Smooth muscle cell (in vitro differentiated cells): ENCODE data around the gene ITIH4. TPM values are rescaled to one million over a fixed set of nuclear protein-coding genes. Genes with fewer than 3 reads are reported as not detected.

Experiments
- DNase-seq: peaks from one replicate; lab custom pipeline; 2025; ENCODE audit not compliant: unreplicated experiment; lab: John Stamatoyannopoulos, UW
- H2AFZ ChIP-seq: fragments of 200-600 bp; sonication (generic); 2 replicates; pipeline ENCODE4 v1.6.0; 2016; ENCODE audit warnings: antibody characterized with exemption, low read depth, mild to moderate bottlenecking
- H3F3A ChIP-seq: fragments of 200-600 bp; sonication (generic); 2 replicates; pipeline ENCODE4 v1.6.0; 2017; ENCODE audit warnings: antibody characterized with exemption, low read depth
- H3K27ac ChIP-seq: fragments of 200-600 bp; sonication (generic); 2 replicates; pipeline ENCODE4 v1.5.1; 2016; ENCODE audit warnings: low read depth, mild to moderate bottlenecking
- H3K27me3 ChIP-seq: fragments of 200-600 bp; sonication (generic); 2 replicates; pipeline ENCODE4 v1.6.1; 2016; ENCODE audit warnings: low read depth, mild to moderate bottlenecking
- H3K36me3 ChIP-seq: fragments of 200-600 bp; sonication (generic); 2 replicates; pipeline ENCODE4 v1.5.1; 2016; ENCODE audit warnings: low read depth
- H3K4me1 ChIP-seq: fragments of 200-600 bp; sonication (generic); 2 replicates; pipeline ENCODE4 v1.5.1; 2016; ENCODE audit warnings: low read depth
- H3K4me2 ChIP-seq: fragments of 200-600 bp; sonication (generic); 2 replicates; pipeline ENCODE4 v1.6.0; 2016; ENCODE audit warnings: mild to moderate bottlenecking
- H3K4me3 ChIP-seq: fragments of 200-600 bp; sonication (generic); 2 replicates; pipeline ENCODE4 v1.5.1; 2016; ENCODE audit warnings: mild to moderate bottlenecking
- H3K79me2 ChIP-seq: fragments of 200-600 bp; sonication (generic); 2 replicates; pipeline ENCODE4 v1.6.0; 2016; ENCODE audit warnings: low read depth, mild to moderate bottlenecking
- H3K9ac ChIP-seq: fragments of 200-600 bp; sonication (generic); 2 replicates; pipeline ENCODE4 v1.6.0; 2016; ENCODE audit warnings: low read depth
- H3K9me3 ChIP-seq: fragments of 200-600 bp; sonication (generic); replicated peaks from 2 replicates; pipeline ENCODE4 v1.5.1; 2016; ENCODE audit warnings: low read depth
- H4K20me1 ChIP-seq: fragments of 200-600 bp; sonication (generic); 2 replicates; pipeline ENCODE4 v1.6.0; 2016; ENCODE audit warnings: low read depth
- CTCF ChIP-seq: fragments of 200-600 bp; sonication (generic); IDR thresholded peaks from 2 replicates; pipeline ENCODE4 v1.5.1; 2017; ENCODE audit warnings: borderline replicate concordance, mild to moderate bottlenecking, antibody characterized with exemption; ENCODE audit not compliant: insufficient read depth, poor library complexity, severe bottlenecking
- WGBS: methylation state at CpG from one replicate; pipeline ENCODE4 v1.1.7; 2016; ENCODE audit warnings: low lambda C conversion rate; 5-methylcytosine and 5-hydroxymethylcytosine counted together
- polyA plus RNA-seq: library from polyadenylated mRNA; unstranded; fragments of >200 nt; fragmentation: Nextera tagmentation; extraction: Ambion mirVana; gene quantifications from 2 replicates; pipeline ENCODE4 v1.2.1, GENCODE V29; 2016
- total RNA-seq: library from RNA; depleted of rRNA; stranded (reverse); fragments of >200 nt; gene quantifications from 2 replicates; pipeline ENCODE4 v1.2.3, GENCODE V29; 2014

The ITIH4 gene
- total and polyA plus RNA-seq, 2 experiments from 2014 or later, result 1.6 TPM

- Histone ChIP-seq H3K36me3 (no peaks in the 10 kb centered on the region), H3K4me3 (no peak overlapping the region), H3K4me1 (no peaks in the 10 kb centered on the region), H3K4me2 (no peak overlapping the region), H3F3A (no peaks in the 10 kb centered on the region), H2AFZ (no peak overlapping the region), H3K79me2 (no peaks in the 10 kb centered on the region), H4K20me1 (no peaks in the 10 kb centered on the region), H3K27ac (no peak overlapping the region), H3K27me3 (no peaks in the 10 kb centered on the region), H3K9me3 (no peaks in the 10 kb centered on the region), H3K9ac (no peak overlapping the region)
- 95% methylated on average over 10 of the region's 10 CpGs for WGBS
- TF ChIP-seq CTCF, result no peak
- no peak for DNase-seq
Observed at GRCh38 chr3:52816654-52817053, 13.8 kb downstream of the ITIH4 start.

- H3K27me3 ChIP-seq, result no peaks in the 10 kb centered on the region
- no peaks in the 10 kb centered on the region for H4K20me1 ChIP-seq
- H3K27ac ChIP-seq, result no peak overlapping the region
- no peaks in the 10 kb centered on the region for H3K79me2 ChIP-seq
- no peak overlapping the region for H2AFZ ChIP-seq
- H3K4me2 ChIP-seq, result no peak overlapping the region
- no peak overlapping the region for H3K4me3 ChIP-seq
- H3K4me1 ChIP-seq, result no peaks in the 10 kb centered on the region
- H3K36me3 ChIP-seq, result no peaks in the 10 kb centered on the region
- 91% methylated on average over 6 of the region's 6 CpGs for WGBS
- TF ChIP-seq CTCF, result no peak
- no peaks in the 10 kb centered on the region for H3K9me3 ChIP-seq
- no peaks in the 10 kb centered on the region for H3F3A ChIP-seq
- H3K9ac ChIP-seq, result no peak overlapping the region
- no peak for DNase-seq
Observed at GRCh38 chr3:52816199-52816598, 14.3 kb downstream of the ITIH4 start.

GRCh38 chr3:52813810-52814209 lies 16.7 kb downstream of the ITIH4 start:
- no peak for DNase-seq
- no peak overlapping the region for H3K27ac ChIP-seq
- no peak overlapping the region for H3K4me3 ChIP-seq
- H3K4me2 ChIP-seq, result no peak overlapping the region
- WGBS, result 88% methylated on average over 8 of the region's 8 CpGs
- peaks cover under 1% of the 10 kb centered on the region for H3K27me3 ChIP-seq
- no peaks in the 10 kb centered on the region for H3K4me1 ChIP-seq
- no peaks in the 10 kb centered on the region for H3K9me3 ChIP-seq
- H4K20me1 ChIP-seq, result no peaks in the 10 kb centered on the region
- TF ChIP-seq CTCF, result no peak
- H2AFZ ChIP-seq, result no peak overlapping the region
- H3K79me2 ChIP-seq, result no peaks in the 10 kb centered on the region
- no peaks in the 10 kb centered on the region for H3F3A ChIP-seq
- H3K36me3 ChIP-seq, result no peaks in the 10 kb centered on the region
- no peak overlapping the region for H3K9ac ChIP-seq

- H3F3A ChIP-seq, result no peaks in the 10 kb centered on the region
- peaks cover 5% of the 10 kb centered on the region for H3K27me3 ChIP-seq
- H3K9ac ChIP-seq, result no peak overlapping the region
- no peaks in the 10 kb centered on the region for H3K79me2 ChIP-seq
- no peak overlapping the region for H2AFZ ChIP-seq
- no peak for DNase-seq
- no peak for TF ChIP-seq CTCF
- H3K27ac ChIP-seq, result no peak overlapping the region
- 80% methylated on average over 7 of the region's 7 CpGs for WGBS
- no peaks in the 10 kb centered on the region for H4K20me1 ChIP-seq
- no peak overlapping the region for H3K4me2 ChIP-seq
- H3K4me1 ChIP-seq, result no peaks in the 10 kb centered on the region
- no peaks in the 10 kb centered on the region for H3K36me3 ChIP-seq
- H3K4me3 ChIP-seq, result no peak overlapping the region
- H3K9me3 ChIP-seq, result no peaks in the 10 kb centered on the region
Observed at GRCh38 chr3:52811452-52812011, 18.9 kb downstream of the ITIH4 start.
